Pons (tissue), 1 donor: Measurements from ENCODE around the gene BPIFA1.

Source experiments
- DNase-seq: peaks from one replicate; pipeline ENCODE4 v3.0.0-alpha.2; 2016; ENCODE audit warnings: low spot score

BPIFA1 gene

GRCh38 chr20:33279261-33279910, 43.6 kb downstream of the BPIFA1 start:
- DNase-seq: no peak

GRCh38 chr20:33280000-33280680, 44.3 kb downstream of the BPIFA1 start:
- no peak for DNase-seq

- no peak for DNase-seq
Measured at GRCh38 chr20:33280775-33281174, 45.0 kb downstream of the BPIFA1 start.

DNA sequence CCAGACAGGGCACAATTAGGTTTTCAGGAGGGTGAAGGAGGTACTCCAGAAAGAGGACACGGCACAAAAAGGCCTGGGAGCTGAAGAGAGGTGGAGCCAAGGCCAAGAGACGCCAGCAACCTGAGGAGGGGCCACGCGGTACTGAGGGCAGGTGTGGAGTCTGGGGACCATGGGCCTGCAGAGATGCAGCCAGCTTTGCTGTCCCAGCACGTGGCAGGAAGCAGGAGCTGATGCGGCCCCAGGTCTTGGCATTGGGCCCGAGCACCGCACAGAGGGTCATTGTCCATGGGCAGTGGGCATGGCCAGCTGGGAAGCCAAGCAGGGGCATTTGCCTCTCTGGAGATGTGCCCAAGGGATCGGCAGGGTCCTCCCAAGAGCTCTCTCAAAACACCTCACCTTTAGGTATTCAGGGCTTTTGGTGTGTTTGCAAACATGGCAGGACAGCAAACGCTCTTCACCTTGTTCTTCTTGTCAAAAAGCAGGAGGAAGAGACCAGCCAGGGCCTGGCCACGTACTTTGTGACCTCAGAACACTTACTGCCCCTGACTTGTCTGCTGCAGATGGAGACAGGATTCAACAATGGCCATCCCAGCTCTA, 45.9 kb downstream of the BPIFA1 start:
- peak; percentile 41 for DNase-seq

DNA sequence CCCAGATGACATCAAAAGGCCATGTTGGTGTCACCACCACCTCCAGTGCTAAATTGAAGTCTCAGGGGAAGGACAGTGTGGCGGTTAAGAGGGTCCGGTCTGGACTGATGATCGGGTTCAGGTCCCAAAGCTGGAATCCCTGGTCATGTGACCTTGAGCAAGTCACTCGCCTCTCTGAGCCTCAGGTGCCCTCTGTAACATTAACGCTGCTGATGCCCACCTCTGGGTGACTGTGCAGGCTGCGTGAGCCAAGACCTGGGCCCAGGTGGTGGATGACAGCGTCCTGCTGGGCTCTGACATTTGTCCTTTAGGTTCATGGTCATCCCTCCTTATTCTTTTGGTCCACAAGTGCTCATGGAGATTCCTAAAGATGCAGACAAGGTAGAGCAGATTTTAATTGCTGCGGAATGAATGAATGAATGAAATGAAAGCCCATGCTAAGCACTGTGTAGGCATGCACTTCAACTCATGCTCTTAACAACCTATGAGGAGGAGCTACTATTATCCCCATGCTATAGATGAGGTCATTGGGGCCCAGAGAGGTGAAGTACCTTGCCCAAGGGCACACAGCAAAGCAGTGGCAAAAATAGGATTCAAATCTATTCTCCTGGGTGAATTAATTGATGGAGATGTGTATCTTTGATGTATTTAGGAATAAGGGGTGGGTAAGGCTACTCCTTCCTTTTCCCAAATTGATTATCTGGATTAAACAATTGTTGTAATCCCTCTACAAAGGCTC, 46.6 kb downstream of the BPIFA1 start:
- no peak for DNase-seq

DNA sequence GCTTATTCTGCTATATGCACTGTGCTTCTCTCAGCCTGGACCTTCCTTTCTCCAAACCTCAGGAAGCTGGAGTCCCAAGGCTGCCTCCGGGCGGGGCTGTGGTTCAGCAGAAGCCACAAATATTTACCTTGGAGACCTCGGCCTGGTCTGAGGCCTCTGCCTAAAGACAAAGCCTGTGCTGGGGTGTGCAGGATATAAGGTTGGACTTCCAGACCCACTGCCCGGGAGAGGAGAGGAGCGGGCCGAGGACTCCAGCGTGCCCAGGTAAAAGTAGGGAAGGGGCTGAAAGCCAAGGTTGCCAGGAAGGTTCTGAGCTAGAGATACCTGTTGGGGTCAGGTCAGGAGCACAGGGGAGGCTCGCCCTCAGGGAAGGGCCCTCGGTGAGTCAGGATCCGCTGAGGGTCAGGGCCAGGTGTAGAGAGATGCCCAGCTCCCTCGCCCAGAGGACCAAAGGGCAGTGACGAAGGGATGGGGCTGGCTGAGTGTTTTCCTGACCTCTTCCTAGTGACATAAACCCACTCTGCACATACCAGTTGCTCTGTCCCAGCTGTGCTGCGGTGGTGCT, 47.3 kb downstream of the BPIFA1 start, which contains the start of gene BPIFB1:
Gene BPIFB1, plus strand, starts transcription at position 224 of the 565 bp plus-strand sequence. CDS start 2,860 bp downstream, outside the sequence.
- DNase-seq: no peak

DNA sequence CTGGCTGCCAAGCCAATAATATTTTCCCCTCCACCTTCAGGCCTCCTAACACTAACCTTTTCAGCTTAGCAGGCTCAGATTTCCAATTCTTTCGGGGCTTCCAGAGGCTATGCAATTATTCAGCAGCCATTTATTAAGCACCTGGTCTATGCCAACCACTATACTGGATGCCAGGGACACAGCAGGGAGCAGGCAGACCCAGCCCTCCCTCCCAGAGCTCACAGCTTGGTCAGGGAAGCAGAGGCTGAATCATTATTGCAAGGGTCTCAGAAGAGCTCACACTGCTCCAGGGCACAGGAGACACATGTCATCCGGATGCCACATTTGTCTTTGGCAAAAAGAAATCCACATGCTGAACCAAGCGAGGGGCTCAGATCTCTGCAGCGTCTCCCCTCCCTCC, 48.5 kb downstream of the BPIFA1 start:
- DNase-seq: no peak

- no peak for DNase-seq
Measured at GRCh38 chr20:33284937-33285336, 49.1 kb downstream of the BPIFA1 start.

DNA sequence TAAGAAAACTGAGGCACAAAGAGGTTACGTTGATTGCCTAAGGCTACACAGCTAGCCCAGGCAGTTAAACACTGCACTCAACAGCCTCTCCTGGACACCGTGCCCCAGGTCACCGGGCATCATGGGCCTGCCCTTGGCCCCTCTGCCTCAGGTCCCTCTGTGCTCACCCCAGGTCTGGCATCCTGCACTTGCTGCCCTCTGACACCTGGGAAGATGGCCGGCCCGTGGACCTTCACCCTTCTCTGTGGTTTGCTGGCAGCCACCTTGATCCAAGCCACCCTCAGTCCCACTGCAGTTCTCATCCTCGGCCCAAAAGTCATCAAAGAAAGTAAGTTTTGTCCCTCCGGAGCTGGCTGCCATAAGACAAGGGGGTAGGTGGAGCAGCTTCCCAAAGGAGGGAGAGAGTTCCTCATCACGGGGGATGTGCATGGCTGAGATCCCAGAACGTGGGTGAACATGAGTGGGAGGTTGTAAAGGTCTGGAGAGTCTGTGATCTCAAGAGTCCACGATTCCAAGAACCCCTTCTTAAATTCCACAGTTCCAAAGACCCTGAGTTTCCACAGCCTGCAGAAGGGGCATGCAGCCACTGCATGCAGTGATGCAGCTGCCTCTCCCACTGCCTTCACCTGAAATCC, 50.2 kb downstream of the BPIFA1 start:
- no peak for DNase-seq

- no peak for DNase-seq
Measured at GRCh38 chr20:33287884-33288283, 52.1 kb downstream of the BPIFA1 start.

DNA sequence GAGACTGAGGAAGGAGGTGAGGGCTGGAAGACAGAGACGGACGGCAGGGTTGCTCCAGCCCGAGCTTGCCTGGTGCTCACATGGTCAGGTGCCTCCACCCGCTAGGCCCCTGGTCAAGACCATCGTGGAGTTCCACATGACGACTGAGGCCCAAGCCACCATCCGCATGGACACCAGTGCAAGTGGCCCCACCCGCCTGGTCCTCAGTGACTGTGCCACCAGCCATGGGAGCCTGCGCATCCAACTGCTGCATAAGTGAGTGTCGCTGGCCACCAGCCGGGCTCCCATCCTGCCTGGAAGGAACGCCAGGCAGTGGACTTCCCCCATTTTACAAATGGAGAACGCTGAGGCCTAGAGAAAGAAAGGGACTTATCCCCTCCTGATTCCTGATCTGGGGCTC, 55.1 kb downstream of the BPIFA1 start:
- DNase-seq: no peak

DNA sequence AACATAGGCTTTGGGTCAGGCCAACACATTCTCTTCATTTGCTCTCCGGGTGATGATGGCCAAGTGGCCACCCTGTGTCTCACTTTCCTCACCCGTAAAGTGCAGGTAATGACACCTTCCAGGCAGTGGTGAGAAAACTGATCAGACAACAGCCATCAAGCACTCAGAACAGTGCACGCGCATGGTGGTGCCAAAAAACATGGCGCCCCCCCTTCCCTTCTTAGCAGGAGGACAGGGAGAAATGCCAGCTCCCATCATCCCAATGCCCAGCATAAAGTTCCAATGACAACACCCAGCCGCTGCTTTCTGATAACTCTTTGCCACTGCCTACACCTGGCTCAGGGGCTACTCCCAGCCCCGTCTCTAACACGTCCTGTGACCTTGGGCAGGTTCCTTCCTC, 55.6 kb downstream of the BPIFA1 start:
- no peak for DNase-seq

DNA sequence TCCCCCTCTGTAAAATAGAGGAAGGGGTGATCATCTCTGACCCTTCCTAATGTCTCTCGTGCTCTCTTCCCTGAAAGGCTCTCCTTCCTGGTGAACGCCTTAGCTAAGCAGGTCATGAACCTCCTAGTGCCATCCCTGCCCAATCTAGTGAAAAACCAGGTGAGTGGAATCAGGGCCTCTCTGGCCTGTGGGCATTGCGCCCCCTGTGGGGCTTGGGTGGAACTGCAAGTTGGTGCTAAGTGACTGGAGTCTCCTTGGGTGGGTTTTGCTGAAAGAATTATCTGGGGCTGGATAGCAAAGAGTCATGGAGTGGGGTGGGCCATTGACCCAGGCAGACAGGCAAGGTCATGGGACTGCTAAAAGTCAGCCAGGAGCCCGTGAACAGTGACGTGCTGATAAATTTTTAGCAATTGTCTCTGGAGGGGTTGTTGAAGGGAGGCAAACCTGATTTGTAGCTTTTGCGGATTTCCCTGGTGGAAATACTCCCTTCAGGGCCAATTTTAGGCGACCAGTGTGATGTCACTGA, 56.1 kb downstream of the BPIFA1 start:
- DNase-seq: peak; percentile 49
